Nephron progenitor cell (in vitro differentiated cells): ENCODE measurements around the gene GGN.

Experiments
- DNase-seq: peaks from one replicate; pipeline ENCODE4 v3.0.0; 2021
- H3K27ac Mint-ChIP-seq: 2 replicates; pipeline ENCODE4 v1.8.0; 2021; ENCODE audit warnings: mild to moderate bottlenecking, moderate library complexity, mixed read lengths
- H3K27me3 Mint-ChIP-seq: 2 replicates; pipeline ENCODE4 v1.8.0; 2021; ENCODE audit warnings: mild to moderate bottlenecking, low read depth, mixed read lengths; ENCODE audit not compliant: poor library complexity
- H3K36me3 Mint-ChIP-seq: 2 replicates; pipeline ENCODE4 v1.8.0; 2021; ENCODE audit warnings: low read depth, mixed read lengths
- H3K4me1 Mint-ChIP-seq: 2 replicates; pipeline ENCODE4 v1.8.0; 2021; ENCODE audit warnings: mixed read lengths
- H3K4me3 Mint-ChIP-seq: 2 replicates; pipeline ENCODE4 v1.8.0; 2021; ENCODE audit warnings: mild to moderate bottlenecking, moderate library complexity, mixed read lengths
- H3K9me3 Mint-ChIP-seq: 2 replicates; pipeline ENCODE4 v1.8.0; 2021; ENCODE audit warnings: mild to moderate bottlenecking, moderate library complexity, mixed read lengths
- TF ChIP-seq, protein P1 (sequence below): fragments of 200-600 bp; sonication (generic); IDR thresholded peaks from 2 replicates; pipeline ENCODE4 v1.5.0; 2021; ENCODE audit warnings: antibody characterized with exemption

The GGN gene

DNA sequence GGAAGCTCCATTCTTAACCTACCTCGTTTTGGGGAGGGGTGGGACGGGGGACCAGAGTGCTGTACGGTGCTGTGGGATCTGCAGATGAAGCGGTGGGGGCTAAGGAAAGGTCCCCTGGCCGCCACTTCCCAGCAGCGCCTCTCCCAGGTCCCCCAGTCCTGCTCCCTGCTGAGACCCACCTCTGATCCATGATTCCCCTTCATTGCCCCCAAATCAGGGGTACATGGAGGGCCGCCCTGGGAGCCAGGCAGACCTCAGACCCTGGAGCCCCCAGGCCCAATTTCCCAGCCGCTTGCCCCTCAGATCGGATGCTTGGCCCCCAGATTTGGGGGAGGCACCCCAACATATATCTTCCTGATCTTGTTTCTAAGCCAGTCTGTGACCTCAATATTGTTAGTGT lies 11.2 kb upstream of the GGN start:
- no peak overlapping the region for H3K27ac Mint-ChIP-seq
- H3K4me3 Mint-ChIP-seq, result no peak overlapping the region
- H3K9me3 Mint-ChIP-seq, result peaks cover 16% of the 10 kb centered on the region
- peaks cover 8% of the 10 kb centered on the region for H3K4me1 Mint-ChIP-seq
- peaks cover 22% of the 10 kb centered on the region for H3K36me3 Mint-ChIP-seq
- TF ChIP-seq, protein P1, sequence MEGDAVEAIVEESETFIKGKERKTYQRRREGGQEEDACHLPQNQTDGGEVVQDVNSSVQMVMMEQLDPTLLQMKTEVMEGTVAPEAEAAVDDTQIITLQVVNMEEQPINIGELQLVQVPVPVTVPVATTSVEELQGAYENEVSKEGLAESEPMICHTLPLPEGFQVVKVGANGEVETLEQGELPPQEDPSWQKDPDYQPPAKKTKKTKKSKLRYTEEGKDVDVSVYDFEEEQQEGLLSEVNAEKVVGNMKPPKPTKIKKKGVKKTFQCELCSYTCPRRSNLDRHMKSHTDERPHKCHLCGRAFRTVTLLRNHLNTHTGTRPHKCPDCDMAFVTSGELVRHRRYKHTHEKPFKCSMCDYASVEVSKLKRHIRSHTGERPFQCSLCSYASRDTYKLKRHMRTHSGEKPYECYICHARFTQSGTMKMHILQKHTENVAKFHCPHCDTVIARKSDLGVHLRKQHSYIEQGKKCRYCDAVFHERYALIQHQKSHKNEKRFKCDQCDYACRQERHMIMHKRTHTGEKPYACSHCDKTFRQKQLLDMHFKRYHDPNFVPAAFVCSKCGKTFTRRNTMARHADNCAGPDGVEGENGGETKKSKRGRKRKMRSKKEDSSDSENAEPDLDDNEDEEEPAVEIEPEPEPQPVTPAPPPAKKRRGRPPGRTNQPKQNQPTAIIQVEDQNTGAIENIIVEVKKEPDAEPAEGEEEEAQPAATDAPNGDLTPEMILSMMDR, result no peak
- no peak for DNase-seq
- H3K27me3 Mint-ChIP-seq, result peaks cover 35% of the 10 kb centered on the region

DNA sequence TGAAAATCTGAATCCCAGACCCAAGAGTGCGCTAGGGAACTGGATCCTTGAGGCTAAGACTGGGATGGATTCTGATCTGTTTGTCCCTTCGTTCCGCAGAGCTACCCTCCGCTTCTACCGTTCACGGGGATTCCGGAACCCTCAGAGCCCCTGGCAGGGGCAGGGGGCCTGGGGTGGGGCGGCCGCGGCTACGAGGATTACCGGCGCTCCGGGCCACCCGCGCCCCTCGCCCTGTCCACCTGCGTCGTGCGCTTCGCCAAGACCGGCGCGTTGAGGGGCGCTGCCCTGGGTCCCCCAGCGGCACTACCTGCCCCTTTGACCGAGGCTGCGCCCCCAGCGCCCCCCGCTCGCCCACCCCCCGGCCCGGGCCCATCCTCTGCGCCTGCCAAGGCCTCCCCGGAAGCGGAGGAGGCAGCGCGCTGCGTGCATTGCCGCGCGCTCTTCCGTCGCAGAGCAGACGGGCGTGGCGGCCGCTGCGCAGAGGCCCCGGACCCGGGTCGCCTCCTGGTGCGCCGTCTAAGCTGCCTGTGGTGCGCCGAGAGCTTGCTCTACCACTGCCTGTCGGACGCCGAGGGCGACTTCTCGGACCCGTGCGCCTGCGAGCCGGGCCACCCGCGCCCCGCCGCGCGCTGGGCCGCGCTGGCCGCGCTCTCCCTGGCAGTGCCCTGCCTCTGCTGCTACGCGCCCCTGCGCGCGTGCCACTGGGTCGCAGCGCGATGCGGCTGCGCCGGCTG lies 7.7 kb upstream of the GGN start:
- Mint-ChIP-seq H3K4me3 (no peak overlapping the region), H3K9me3 (peaks cover 21% of the 10 kb centered on the region), H3K4me1 (peaks cover 35% of the 10 kb centered on the region), H3K27me3 (peaks cover 45% of the 10 kb centered on the region), H3K27ac (no peak overlapping the region), H3K36me3 (peaks cover 48% of the 10 kb centered on the region)
- no peak for DNase-seq
- TF ChIP-seq, protein P1, result no peak

DNA sequence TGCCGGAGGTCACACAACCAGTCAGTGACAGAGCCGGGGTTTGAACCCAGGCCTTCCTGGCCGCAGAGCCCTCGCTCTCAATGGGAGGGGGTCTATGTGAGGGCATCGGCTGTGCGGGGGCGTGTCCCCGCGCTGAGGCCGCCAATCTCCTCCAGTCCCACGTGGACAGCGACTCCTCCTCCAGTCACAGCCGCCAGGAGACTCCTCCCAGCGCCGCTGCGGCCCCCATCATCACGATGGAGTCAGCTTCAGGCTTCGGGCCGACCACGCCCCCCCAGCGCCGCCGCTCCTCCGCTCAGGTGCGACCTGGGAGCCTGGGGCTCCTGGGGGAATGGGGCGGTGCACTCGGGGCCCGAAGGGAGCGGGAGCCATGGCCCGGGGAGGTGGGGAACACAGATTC lies 6.7 kb upstream of the GGN start:
- peaks cover 21% of the 10 kb centered on the region for H3K9me3 Mint-ChIP-seq
- H3K4me1 Mint-ChIP-seq, result peaks cover 41% of the 10 kb centered on the region
- H3K4me3 Mint-ChIP-seq, result peak overlapping the region; percentile 25
- H3K36me3 Mint-ChIP-seq, result peaks cover 48% of the 10 kb centered on the region
- DNase-seq, result peak; percentile 60
- H3K27me3 Mint-ChIP-seq, result peaks cover 47% of the 10 kb centered on the region
- TF ChIP-seq, protein P1, result no peak
- no peak overlapping the region for H3K27ac Mint-ChIP-seq

DNA sequence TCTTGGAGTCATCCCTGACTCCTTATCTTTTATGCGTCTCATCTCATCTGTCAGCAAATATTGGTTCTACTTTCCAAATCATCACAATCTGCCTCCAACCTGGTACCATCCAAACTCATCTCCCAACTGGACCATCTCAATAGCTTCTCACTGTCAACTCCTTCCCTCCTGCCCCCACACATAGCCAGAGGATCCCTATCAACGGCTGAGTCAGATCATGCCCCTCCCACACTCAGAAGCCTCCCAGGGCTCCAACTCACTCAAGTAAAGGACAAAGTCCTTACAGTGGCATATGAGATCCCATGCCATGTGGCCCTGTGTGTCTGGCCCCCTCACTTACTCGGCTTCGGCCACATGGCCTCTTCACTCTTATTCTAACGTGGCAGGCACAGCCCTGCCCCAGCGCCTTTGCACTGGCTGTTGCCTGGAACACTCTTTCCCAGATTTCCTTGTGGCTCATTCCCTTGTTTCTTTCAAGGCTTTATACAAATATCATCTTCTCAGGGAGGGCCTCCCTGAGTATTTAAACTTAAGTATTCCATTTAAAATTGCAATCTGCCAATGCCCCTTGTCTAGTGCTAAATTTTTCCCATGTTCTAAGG lies 5.0 kb upstream of the GGN start:
- H3K4me3 Mint-ChIP-seq, result no peak overlapping the region
- DNase-seq, result no peak
- TF ChIP-seq, protein P1, result no peak
- peaks cover 36% of the 10 kb centered on the region for H3K27me3 Mint-ChIP-seq
- H3K36me3 Mint-ChIP-seq, result peaks cover 48% of the 10 kb centered on the region
- no peak overlapping the region for H3K27ac Mint-ChIP-seq
- peaks cover 40% of the 10 kb centered on the region for H3K4me1 Mint-ChIP-seq
- peaks cover 21% of the 10 kb centered on the region for H3K9me3 Mint-ChIP-seq

DNA sequence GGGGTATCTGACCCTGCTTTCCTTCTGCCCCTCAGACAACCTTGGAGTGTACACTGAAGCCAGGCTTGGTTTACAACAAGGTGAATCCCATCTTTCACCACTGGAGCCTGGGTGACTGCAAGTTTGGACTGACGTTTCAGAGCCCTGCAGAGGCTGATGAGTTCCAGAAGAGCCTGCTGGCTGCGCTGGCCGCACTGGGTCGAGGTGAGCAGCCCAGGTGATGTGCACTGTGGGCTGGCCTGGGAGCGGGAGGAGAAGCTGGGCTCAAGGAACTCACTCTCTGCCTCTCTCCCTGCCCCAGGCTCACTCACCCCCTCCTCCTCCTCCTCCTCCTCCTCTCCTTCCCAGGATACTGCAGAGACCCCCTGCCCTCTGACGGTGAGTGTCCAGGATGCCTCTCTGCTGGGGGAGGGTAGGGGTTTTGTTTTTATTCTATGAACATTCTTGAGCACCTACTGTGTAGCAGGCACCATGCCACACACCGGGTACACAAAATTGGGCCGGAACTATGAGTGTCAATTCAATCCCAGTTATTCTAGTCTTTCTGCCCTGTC lies 4.2 kb upstream of the GGN start:
- Mint-ChIP-seq H3K36me3 (peaks cover 49% of the 10 kb centered on the region), H3K9me3 (peaks cover 21% of the 10 kb centered on the region), H3K27ac (no peak overlapping the region), H3K27me3 (peaks cover 41% of the 10 kb centered on the region), H3K4me1 (peaks cover 47% of the 10 kb centered on the region), H3K4me3 (no peak overlapping the region)
- TF ChIP-seq, protein P1, result no peak
- DNase-seq, result no peak
